Activated CD4-positive, alpha-beta memory T cell treated with anti-CD3 and anti-CD28 coated beads for 36 hours (primary cell): ENCODE measurements around the gene NOL11. TPM values are rescaled to one million over a fixed set of nuclear protein-coding genes. Genes with fewer than 3 reads are reported as not detected.

ENCODE experiments used
- CTCF ChIA-PET: fragments of 350-600 bp; sonication (Branson Sonifier 250); formaldehyde crosslinking; loops from one replicate; lab custom pipeline; 2021; ENCODE audit warnings: antibody characterized with exemption, inconsistent platforms; lab: Charles Lee
- POLR2A ChIA-PET: fragments of 350-600 bp; sonication (Branson Sonifier 250); formaldehyde crosslinking; loops from one replicate; lab custom pipeline; 2021; ENCODE audit warnings: antibody characterized with exemption; lab: Charles Lee
- DNase-seq: peaks from one replicate; pipeline ENCODE4 v3.0.0-alpha.2; 2020
- H3K27ac Mint-ChIP-seq: one replicate; pipeline ENCODE4 v1.8.0; 2021; ENCODE audit warnings: mixed read lengths
- H3K27me3 Mint-ChIP-seq: one replicate; pipeline ENCODE4 v1.8.0; 2021; ENCODE audit warnings: mixed read lengths
- H3K36me3 Mint-ChIP-seq: one replicate; pipeline ENCODE4 v1.8.0; 2021; ENCODE audit warnings: mixed read lengths
- H3K4me1 Mint-ChIP-seq: one replicate; pipeline ENCODE4 v1.8.0; 2021; ENCODE audit warnings: low read depth, mixed read lengths
- H3K4me3 Mint-ChIP-seq: one replicate; pipeline ENCODE4 v1.8.0; 2021; ENCODE audit warnings: mild to moderate bottlenecking, mixed read lengths
- H3K9me3 Mint-ChIP-seq: one replicate; pipeline ENCODE4 v1.8.0; 2021; ENCODE audit warnings: mixed read lengths
- intact Hi-C: fragments of 100-400 bp; cut with micrococcal nuclease; formaldehyde crosslinking; loops from one replicate; pipeline ENCODE4 v1.15.1; 2023
- total RNA-seq, 2 experiments: library from RNA; stranded (reverse); gene quantifications; one replicate each; pipeline ENCODE4 v1.2.3, GENCODE V29; 2021

NOL11 gene
- total RNA-seq: 10 to 100 TPM; 59.5 to 62.0 TPM

- H3K27ac Mint-ChIP-seq: peak within 1 kb of the TSS; percentile 93
- ChIA-PET POLR2A (interaction anchor here (0.6 to 2.0 kb wide), 8 partner anchors 11 to 351 kb away, joined by 3 to 9 read pairs (median 4); partner anchors contain the start of genes BPTF, PITPNC1 and PSMD12), CTCF (interaction anchor here (0.6 to 2.1 kb wide), 8 partner anchors 9 to 353 kb away, joined by 3 to 9 read pairs (median 3); partner anchors contain the start of gene BPTF)
- peaks cover 2% of the 10 kb centered on the region for H3K27me3 Mint-ChIP-seq
- peak within 1 kb of the TSS; percentile 94 for H3K4me3 Mint-ChIP-seq
- H3K36me3 Mint-ChIP-seq: peaks cover 23% of the 10 kb centered on the region
- peak; percentile 100 for DNase-seq
- intact Hi-C loops: loop anchor here (1.0 to 2.0 kb wide), 3 partner anchors 108 to 739 kb away; partner anchors contain the start of genes BPTF, PITPNC1 and WIPI1
- peaks cover 22% of the 10 kb centered on the region for H3K4me1 Mint-ChIP-seq
- H3K9me3 Mint-ChIP-seq: no peaks in the 10 kb centered on the region
Observed at GRCh38 chr17:67717624-67718324, at the start of gene NOL11. TSS of gene NOL11 (plus strand) at chr17:67717936. CDS start at chr17:67717948, 12 bp downstream.

DNA sequence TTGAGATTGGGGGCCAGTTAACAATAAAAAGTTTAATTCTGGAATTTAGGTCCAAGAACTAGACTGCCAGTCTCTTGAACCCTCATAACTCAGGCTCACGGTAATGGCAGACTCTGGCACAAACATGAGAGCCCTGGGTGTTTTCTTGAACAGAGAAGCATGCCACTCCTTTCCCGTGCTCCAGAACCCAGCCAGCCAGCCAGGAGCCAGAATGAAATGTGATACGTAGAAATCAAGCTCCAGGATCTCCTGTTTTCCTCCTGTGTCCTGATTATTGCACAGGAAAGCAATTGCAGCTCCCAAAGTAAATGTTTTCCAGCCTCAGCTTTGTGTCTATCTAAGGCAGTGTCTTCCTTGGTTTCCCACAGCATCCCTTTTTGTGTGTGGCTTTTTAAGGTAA, 46.2 kb upstream of the NOL11 start:
- CTCF ChIA-PET: interaction anchor here (0.8 kb wide), 1 partner anchor 332 kb away, joined by 3 read pairs; no protein-coding TSS in a partner anchor
- no peak overlapping the region for H3K27ac Mint-ChIP-seq

GRCh38 chr17:67672592-67673335, 45.0 kb upstream of the NOL11 start:
- CTCF ChIA-PET: no interaction called here
- Mint-ChIP-seq H3K36me3 (peaks cover 4% of the 10 kb centered on the region), H3K4me1 (no peaks in the 10 kb centered on the region), H3K4me3 (no peak overlapping the region), H3K9me3 (no peaks in the 10 kb centered on the region), H3K27me3 (no peaks in the 10 kb centered on the region), H3K27ac (no peak overlapping the region)
- no peak for DNase-seq
- intact Hi-C loops: no loop called here
- POLR2A ChIA-PET: no interaction called here

More for the DNA sequence above, 46.2 kb upstream of the NOL11 start:
- Mint-ChIP-seq H3K4me3 (no peak overlapping the region), H3K4me1 (no peaks in the 10 kb centered on the region), H3K9me3 (no peaks in the 10 kb centered on the region), H3K36me3 (peaks cover 4% of the 10 kb centered on the region), H3K27me3 (no peaks in the 10 kb centered on the region)
- intact Hi-C loops: no loop called here
- no peak for DNase-seq
- POLR2A ChIA-PET: no interaction called here

- CTCF ChIA-PET: no interaction called here
Observed at GRCh38 chr17:67675481-67675880, 42.3 kb upstream of the NOL11 start.

DNA sequence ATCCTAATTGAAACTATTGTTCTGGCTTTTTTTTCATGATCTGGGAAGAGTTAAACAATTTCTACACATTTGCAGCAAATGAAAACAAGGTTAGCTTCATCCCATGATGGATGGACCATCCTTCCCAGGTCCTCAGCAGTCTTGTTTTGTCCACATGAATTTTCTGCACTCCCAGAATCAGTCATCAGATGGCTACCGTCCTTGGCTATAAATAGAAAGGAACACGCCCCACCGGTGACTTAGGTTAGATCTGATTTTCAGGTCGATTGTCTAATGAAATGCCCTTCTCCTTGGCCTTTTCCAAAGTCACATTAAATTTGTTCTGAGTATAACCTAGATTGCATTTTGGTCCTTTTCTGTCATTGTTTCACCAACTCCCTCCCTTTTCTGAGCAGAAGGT, 41.4 kb upstream of the NOL11 start:
- CTCF ChIA-PET: interaction anchor here (1.1 kb wide), 1 partner anchor 304 kb away, joined by 4 read pairs; no protein-coding TSS in a partner anchor
- H3K4me1 Mint-ChIP-seq: peaks cover 7% of the 10 kb centered on the region
- POLR2A ChIA-PET: no interaction called here
- H3K9me3 Mint-ChIP-seq: no peaks in the 10 kb centered on the region
- no peak overlapping the region for H3K27ac Mint-ChIP-seq
- DNase-seq: no peak
- H3K36me3 Mint-ChIP-seq: no peaks in the 10 kb centered on the region
- H3K27me3 Mint-ChIP-seq: no peaks in the 10 kb centered on the region
- no peak overlapping the region for H3K4me3 Mint-ChIP-seq
- intact Hi-C loops: no loop called here

More at GRCh38 chr17:67675481-67675880, 42.3 kb upstream of the NOL11 start:
- Mint-ChIP-seq H3K4me3 (no peak overlapping the region), H3K4me1 (peaks cover 2% of the 10 kb centered on the region), H3K27me3 (no peaks in the 10 kb centered on the region), H3K9me3 (no peaks in the 10 kb centered on the region), H3K27ac (no peak overlapping the region), H3K36me3 (no peaks in the 10 kb centered on the region)
- no peak for DNase-seq
- intact Hi-C loops: no loop called here
- POLR2A ChIA-PET: no interaction called here

DNA sequence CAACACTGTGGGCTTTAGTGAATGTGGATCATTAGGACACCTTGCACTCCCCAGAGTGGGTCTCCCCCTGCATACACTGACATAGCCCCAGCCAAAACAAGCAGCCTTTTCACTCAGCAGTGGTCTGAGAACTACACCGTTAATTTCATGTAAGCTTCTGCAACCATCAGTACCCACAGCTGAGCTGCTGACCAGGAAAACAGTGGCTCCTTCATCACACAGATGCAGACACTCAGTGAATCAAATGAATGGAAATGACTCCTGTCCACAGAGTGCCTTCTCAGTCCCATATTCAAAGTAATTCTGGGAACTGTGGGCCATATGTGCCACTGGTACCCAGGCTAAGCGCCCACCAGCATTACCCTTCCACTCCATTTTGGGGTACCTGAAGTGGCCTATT, 39.3 kb upstream of the NOL11 start:
- ChIA-PET POLR2A (interaction anchor here (0.6 kb wide), 1 partner anchor 15 kb away, joined by 3 read pairs; no protein-coding TSS in a partner anchor), CTCF (interaction anchor here (1.0 to 1.7 kb wide), 2 partner anchors 9 to 303 kb away, joined by 3 read pairs; no protein-coding TSS in a partner anchor)
- Mint-ChIP-seq H3K4me3 (no peak overlapping the region), H3K27me3 (no peaks in the 10 kb centered on the region), H3K36me3 (no peaks in the 10 kb centered on the region), H3K4me1 (peaks cover 7% of the 10 kb centered on the region), H3K27ac (no peak overlapping the region), H3K9me3 (no peaks in the 10 kb centered on the region)
- intact Hi-C loops: no loop called here
- no peak for DNase-seq

GRCh38 chr17:67679225-67679624, 38.5 kb upstream of the NOL11 start:
- Mint-ChIP-seq H3K27ac (no peak overlapping the region), H3K4me3 (no peak overlapping the region), H3K36me3 (no peaks in the 10 kb centered on the region), H3K4me1 (peaks cover 7% of the 10 kb centered on the region), H3K9me3 (no peaks in the 10 kb centered on the region), H3K27me3 (no peaks in the 10 kb centered on the region)
- CTCF ChIA-PET: interaction anchor here (0.9 to 1.0 kb wide), 2 partner anchors 8 to 305 kb away, joined by 3 read pairs; no protein-coding TSS in a partner anchor
- DNase-seq: no peak
- intact Hi-C loops: no loop called here
- POLR2A ChIA-PET: no interaction called here

DNA sequence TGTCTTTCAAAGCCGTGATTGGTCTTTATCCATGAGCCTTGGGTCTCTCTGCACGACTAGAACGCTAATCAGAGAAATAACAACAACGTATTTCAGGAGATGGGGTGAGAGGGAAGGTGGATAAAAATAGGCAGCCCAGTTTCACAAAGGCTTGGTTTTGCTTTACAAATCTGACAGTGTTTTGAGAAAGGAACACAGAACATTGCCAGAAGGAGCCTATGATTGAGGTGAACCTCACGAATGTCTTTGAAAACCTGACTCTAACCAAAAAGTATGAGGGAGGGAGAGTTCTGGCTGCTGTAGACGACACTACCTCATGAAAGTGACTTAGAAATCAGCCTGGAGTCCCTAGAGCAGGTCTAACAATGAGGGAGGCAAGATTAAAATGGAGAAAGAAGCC, 38.0 kb upstream of the NOL11 start:
- DNase-seq: no peak
- Mint-ChIP-seq H3K4me3 (no peak overlapping the region), H3K27me3 (no peaks in the 10 kb centered on the region), H3K36me3 (no peaks in the 10 kb centered on the region), H3K27ac (no peak overlapping the region), H3K4me1 (peaks cover 7% of the 10 kb centered on the region), H3K9me3 (no peaks in the 10 kb centered on the region)
- intact Hi-C loops: no loop called here
- ChIA-PET CTCF (no interaction called here), POLR2A (no interaction called here)

GRCh38 chr17:67680445-67681224, 37.1 kb upstream of the NOL11 start:
- H3K27me3 Mint-ChIP-seq: no peaks in the 10 kb centered on the region

GRCh38 chr17:67682196-67682595, 35.5 kb upstream of the NOL11 start:
- intact Hi-C loops: no loop called here
- Mint-ChIP-seq H3K27ac (no peak overlapping the region), H3K27me3 (no peaks in the 10 kb centered on the region), H3K36me3 (no peaks in the 10 kb centered on the region), H3K9me3 (no peaks in the 10 kb centered on the region), H3K4me1 (peaks cover 7% of the 10 kb centered on the region), H3K4me3 (no peak overlapping the region)
- DNase-seq: no peak
- POLR2A ChIA-PET: no interaction called here
- CTCF ChIA-PET: no interaction called here

More at GRCh38 chr17:67680445-67681224, 37.1 kb upstream of the NOL11 start:
- H3K27ac Mint-ChIP-seq: peak overlapping the region; percentile 35
- no peaks in the 10 kb centered on the region for H3K36me3 Mint-ChIP-seq
- intact Hi-C loops: no loop called here
- peaks cover 7% of the 10 kb centered on the region for H3K4me1 Mint-ChIP-seq
- H3K9me3 Mint-ChIP-seq: no peaks in the 10 kb centered on the region
- CTCF ChIA-PET: no interaction called here
- no peak overlapping the region for H3K4me3 Mint-ChIP-seq
- no peak for DNase-seq
- POLR2A ChIA-PET: no interaction called here

DNA sequence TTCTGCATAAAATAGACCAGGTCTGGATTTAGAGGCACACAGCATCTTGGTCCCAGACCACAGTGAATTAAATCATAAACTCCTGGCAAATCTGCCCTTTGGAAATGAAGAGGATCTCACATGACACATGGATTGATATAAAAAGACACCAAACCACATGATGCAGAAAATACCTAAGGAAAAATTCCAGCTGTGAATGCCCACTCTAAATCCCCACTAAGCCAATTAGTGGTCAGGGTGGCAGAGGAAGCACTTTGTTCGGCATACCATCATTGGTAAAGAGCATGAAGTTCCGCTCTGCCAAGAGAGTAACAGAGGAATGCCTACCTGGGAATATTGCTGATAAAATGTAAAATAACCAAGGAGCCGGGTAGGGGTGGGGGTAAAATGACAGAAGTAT, 32.4 kb upstream of the NOL11 start:
- no peak overlapping the region for H3K27ac Mint-ChIP-seq
- ChIA-PET CTCF (interaction anchor here (0.7 to 1.0 kb wide), 3 partner anchors 311 to 600 kb away, joined by 3 to 4 read pairs (median 4); no protein-coding TSS in a partner anchor), POLR2A (no interaction called here)
- no peak for DNase-seq
- H3K27me3 Mint-ChIP-seq: no peaks in the 10 kb centered on the region
- H3K4me3 Mint-ChIP-seq: no peak overlapping the region
- intact Hi-C loops: loop anchor here (5.0 kb wide), 1 partner anchor 208 kb away; no protein-coding TSS in a partner anchor
- H3K9me3 Mint-ChIP-seq: no peaks in the 10 kb centered on the region
- H3K36me3 Mint-ChIP-seq: no peaks in the 10 kb centered on the region
- peaks cover 10% of the 10 kb centered on the region for H3K4me1 Mint-ChIP-seq
